Mesothelial cell of epicardium (in vitro differentiated cells): ENCODE results near the gene ANAPC2. TPM values are rescaled to one million over a fixed set of nuclear protein-coding genes. Genes with fewer than 3 reads are reported as not detected.

ENCODE experiments used
- DNase-seq, 2 experiments: peaks; one replicate each; pipeline ENCODE4 v3.0.0; 2021; ENCODE audit warnings: low spot score in 2 of 2; ENCODE audit not compliant: unreplicated experiment in 2 of 2
- H3K27ac Mint-ChIP-seq: 2 replicates; pipeline ENCODE4 v1.8.0; 2021; ENCODE audit warnings: mixed read lengths
- H3K27me3 Mint-ChIP-seq: 2 replicates; pipeline ENCODE4 v1.8.0; 2021; ENCODE audit warnings: low read depth, mixed read lengths
- H3K36me3 Mint-ChIP-seq: 2 replicates; pipeline ENCODE4 v1.8.0; 2021; ENCODE audit warnings: mixed read lengths
- H3K4me1 Mint-ChIP-seq: 2 replicates; pipeline ENCODE4 v1.8.0; 2021; ENCODE audit warnings: mixed read lengths
- H3K4me3 Mint-ChIP-seq: 2 replicates; pipeline ENCODE4 v1.8.0; 2021; ENCODE audit warnings: mild to moderate bottlenecking, moderate library complexity, mixed read lengths
- H3K9me3 Mint-ChIP-seq: 2 replicates; pipeline ENCODE4 v1.8.0; 2021; ENCODE audit warnings: mixed read lengths
- total RNA-seq: library from RNA; stranded (reverse); gene quantifications from 3 replicates; pipeline ENCODE4 v1.2.1, GENCODE V29; 2021
- TF ChIP-seq, protein P1 (sequence below): fragments of 200-600 bp; sonication (generic); IDR thresholded peaks from one replicate; pipeline ENCODE4 v1.5.0; 2021; ENCODE audit warnings: antibody characterized with exemption; ENCODE audit not compliant: unreplicated experiment

Gene ANAPC2
- total RNA-seq, 1 donor from 2014 or later = 89.3 TPM

DNA sequence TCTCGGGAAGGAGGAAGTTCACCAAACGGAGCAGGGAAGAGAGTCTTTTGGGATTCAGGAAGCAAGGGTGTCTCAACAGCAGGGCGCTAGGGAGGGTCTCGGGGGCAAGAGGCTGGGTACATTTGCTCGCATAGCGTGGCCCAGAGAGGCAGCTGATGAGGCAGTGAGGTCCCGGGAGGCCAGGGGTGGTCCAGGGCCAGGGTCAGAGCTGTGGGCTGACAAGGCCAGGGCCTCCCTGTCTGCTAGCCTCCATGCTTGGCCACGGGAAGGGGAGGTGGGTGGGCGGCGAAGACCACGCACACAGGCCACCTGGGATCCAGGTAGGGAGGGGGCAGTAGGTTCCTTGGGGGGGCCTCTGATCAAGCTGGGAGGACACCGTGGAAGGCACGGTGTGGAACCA lies 23.2 kb upstream of the ANAPC2 start:
- H3K27me3 Mint-ChIP-seq = no peaks in the 10 kb centered on the region
- H3K27ac Mint-ChIP-seq = no peak overlapping the region
- H3K4me1 Mint-ChIP-seq = peaks cover 4% of the 10 kb centered on the region
- H3K36me3 Mint-ChIP-seq = peaks cover 15% of the 10 kb centered on the region
- no peaks in the 10 kb centered on the region for H3K9me3 Mint-ChIP-seq
- TF ChIP-seq, protein P1, sequence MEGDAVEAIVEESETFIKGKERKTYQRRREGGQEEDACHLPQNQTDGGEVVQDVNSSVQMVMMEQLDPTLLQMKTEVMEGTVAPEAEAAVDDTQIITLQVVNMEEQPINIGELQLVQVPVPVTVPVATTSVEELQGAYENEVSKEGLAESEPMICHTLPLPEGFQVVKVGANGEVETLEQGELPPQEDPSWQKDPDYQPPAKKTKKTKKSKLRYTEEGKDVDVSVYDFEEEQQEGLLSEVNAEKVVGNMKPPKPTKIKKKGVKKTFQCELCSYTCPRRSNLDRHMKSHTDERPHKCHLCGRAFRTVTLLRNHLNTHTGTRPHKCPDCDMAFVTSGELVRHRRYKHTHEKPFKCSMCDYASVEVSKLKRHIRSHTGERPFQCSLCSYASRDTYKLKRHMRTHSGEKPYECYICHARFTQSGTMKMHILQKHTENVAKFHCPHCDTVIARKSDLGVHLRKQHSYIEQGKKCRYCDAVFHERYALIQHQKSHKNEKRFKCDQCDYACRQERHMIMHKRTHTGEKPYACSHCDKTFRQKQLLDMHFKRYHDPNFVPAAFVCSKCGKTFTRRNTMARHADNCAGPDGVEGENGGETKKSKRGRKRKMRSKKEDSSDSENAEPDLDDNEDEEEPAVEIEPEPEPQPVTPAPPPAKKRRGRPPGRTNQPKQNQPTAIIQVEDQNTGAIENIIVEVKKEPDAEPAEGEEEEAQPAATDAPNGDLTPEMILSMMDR = no peak
- no peak for DNase-seq
- H3K4me3 Mint-ChIP-seq = no peak overlapping the region

DNA sequence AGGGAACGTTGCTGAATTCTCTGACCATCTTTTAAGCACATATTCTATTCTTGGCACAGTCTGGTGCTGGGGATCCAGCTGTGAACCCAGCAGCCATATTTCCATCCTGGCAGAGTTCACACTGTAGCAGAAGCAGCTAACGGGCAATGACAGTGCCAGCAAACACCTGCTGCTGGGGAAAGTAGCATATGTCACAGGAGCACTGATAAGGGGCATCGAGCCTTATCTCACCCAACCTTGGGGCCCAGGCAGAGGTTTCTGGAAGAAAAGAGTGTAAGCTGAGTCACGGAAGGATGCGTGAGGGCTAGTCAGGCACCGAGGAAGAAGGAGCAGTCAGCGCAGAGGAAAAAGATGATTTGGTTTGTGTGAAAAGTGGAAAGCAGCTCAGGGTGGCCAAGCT lies 18.2 kb upstream of the ANAPC2 start:
- Mint-ChIP-seq H3K36me3 (peaks cover 12% of the 10 kb centered on the region), H3K9me3 (no peaks in the 10 kb centered on the region), H3K27ac (peak overlapping the region; percentile 94), H3K4me1 (peaks cover 30% of the 10 kb centered on the region), H3K4me3 (peak overlapping the region; percentile 95), H3K27me3 (no peaks in the 10 kb centered on the region)
- TF ChIP-seq, protein P1 = no peak
- no peak for DNase-seq

DNA sequence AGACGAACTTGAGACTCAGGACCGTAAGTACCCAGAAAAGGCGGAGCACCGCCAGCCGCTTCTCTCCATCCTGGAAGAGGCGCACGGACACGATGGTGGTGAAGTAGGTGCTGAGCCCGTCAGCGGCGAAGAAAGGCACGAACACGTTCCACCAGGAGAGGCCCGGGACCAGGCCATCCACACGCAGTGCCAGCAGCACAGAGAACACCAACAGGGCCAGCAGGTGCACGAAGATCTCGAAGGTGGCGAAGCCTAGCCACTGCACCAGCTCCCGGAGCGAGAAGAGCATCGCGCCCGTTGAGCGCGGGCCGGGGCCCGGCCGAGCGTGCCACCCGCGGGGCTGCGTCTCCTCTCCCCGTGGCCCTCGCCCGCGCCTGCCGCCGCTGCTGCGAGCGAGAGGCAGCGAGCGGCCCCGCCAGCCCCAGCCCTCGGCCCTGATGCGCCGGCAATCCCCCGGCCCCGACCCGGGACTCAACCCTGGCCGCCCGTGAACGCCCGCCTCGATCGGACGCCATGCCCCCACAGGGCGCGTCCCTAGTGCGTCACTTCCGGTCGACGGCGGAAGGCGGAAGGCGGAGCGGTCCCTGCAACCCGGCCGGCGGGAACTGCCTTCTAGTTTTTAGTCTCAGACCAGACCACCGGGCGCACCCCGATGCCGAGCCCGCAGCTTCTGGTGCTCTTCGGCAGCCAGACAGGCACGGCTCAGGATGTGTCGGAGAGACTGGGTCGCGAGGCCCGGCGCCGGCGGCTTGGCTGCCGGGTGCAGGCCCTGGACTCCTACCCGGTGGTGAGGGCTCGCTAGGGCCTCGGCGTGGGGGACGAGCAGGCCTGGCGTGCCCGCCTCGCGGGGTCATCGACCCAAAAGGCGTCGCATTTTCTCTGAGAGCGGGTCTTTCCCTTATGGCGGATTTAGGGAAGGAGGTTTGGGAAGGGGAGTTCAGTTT lies 17.0 kb upstream of the ANAPC2 start, which contains the start of the genes NDOR1 and TMEM203:
Gene NDOR1, plus strand, starts transcription at position 575 of the 944 bp plus-strand sequence. Its CDS starts 78 bp downstream, at position 653.
Gene TMEM203, minus strand, starts transcription at position 523 of the 944 bp plus-strand sequence. Its CDS starts 234 bp downstream, at position 289.
- Mint-ChIP-seq H3K9me3 (no peaks in the 10 kb centered on the region), H3K36me3 (peaks cover 10% of the 10 kb centered on the region)

DNA sequence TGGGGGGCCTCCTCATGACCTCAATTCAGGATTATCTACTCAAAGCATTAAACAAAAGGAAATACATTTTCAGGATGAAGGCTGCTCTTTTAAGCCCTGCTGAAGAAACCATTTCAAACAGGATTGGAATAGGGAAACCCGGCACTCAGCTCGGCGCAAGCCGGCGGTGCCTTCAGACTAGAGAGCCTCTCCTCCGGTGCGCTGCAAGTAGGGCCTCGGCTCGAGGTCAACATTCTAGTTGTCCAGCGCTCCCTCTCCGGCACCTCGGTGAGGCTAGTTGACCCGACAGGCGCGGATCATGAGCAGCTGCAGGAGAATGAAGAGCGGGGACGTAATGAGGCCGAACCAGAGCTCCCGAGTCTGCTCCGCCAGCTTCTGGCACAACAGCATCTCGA lies 16.4 kb upstream of the ANAPC2 start:
- no peaks in the 10 kb centered on the region for H3K9me3 Mint-ChIP-seq
- peak overlapping the region; percentile 96 for H3K27ac Mint-ChIP-seq
- TF ChIP-seq, protein P1 = no peak
- peaks cover 8% of the 10 kb centered on the region for H3K36me3 Mint-ChIP-seq
- H3K4me1 Mint-ChIP-seq = peaks cover 37% of the 10 kb centered on the region
- no peak for DNase-seq
- peak overlapping the region; percentile 95 for H3K4me3 Mint-ChIP-seq
- no peaks in the 10 kb centered on the region for H3K27me3 Mint-ChIP-seq

More for the DNA sequence above, 17.0 kb upstream of the ANAPC2 start, which contains the start of the genes NDOR1 and TMEM203:
- H3K4me1 Mint-ChIP-seq = peaks cover 37% of the 10 kb centered on the region
- peak within 1 kb of the TSS; percentile 95 for H3K4me3 Mint-ChIP-seq
- H3K27ac Mint-ChIP-seq = peak within 1 kb of the TSS; percentile 96
- peak; percentile 95 to 96 for DNase-seq
- TF ChIP-seq, protein P1 = no peak
- H3K27me3 Mint-ChIP-seq = no peaks in the 10 kb centered on the region

DNA sequence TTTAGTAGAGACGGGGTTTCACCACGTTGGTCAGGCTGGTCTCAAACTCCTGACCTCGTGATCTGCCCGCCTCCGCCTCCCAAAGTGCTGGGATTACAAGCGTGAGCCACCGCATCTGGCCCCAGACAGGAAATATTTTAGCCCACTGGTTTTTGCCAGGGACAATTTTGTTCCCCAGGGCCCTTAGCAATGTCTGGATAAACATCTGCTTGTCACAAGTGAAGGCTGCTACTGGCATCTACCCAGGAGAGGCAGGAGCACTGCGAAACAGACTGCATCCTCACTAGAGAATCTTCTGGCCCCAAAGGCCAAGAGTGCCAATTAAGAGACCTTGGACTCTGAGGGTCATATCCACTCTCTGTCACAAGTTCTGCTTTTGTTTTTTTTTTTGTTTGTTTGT lies 14.6 kb upstream of the ANAPC2 start:
- Mint-ChIP-seq H3K27ac (no peak overlapping the region), H3K36me3 (peaks cover 5% of the 10 kb centered on the region), H3K4me3 (peak overlapping the region; percentile 13), H3K4me1 (peaks cover 49% of the 10 kb centered on the region), H3K27me3 (no peaks in the 10 kb centered on the region), H3K9me3 (no peaks in the 10 kb centered on the region)
- TF ChIP-seq, protein P1 = no peak
- DNase-seq = no peak
